Uterus (tissue), 4 donors: ENCODE data around the gene ANAPC15. TPM values are rescaled to one million over a fixed set of nuclear protein-coding genes. Genes with fewer than 3 reads are reported as not detected.
A peak's percentile ranks its signal among the peaks of the same experiment; 100 is the strongest.

Source experiments
- DNase-seq, 2 donors: peaks; one replicate each; pipeline ENCODE4 v3.0.0-alpha.2; 2019 to 2020
- H3K27ac ChIP-seq, 2 donors: fragments of 200-600 bp; sonication (generic); 1 replicate in 1 of 2; 2 replicates in 1 of 2; pipeline ENCODE4 v1.5.1; 2016 to 2018
- H3K27me3 ChIP-seq, 2 donors: fragments of 200-600 bp; sonication (generic); one replicate each; pipeline ENCODE4 v1.5.1; 2018 to 2019; ENCODE audit warnings: control low read depth in 1 of 2
- H3K36me3 ChIP-seq, 2 donors: fragments of 200-600 bp; sonication (generic); one replicate each; pipeline ENCODE4 v1.5.1; 2019; ENCODE audit warnings: control low read depth in 1 of 2
- H3K4me1 ChIP-seq, 2 donors: fragments of 200-600 bp; sonication (generic); one replicate each; pipeline ENCODE4 v1.5.1; 2018 to 2019; ENCODE audit warnings: control low read depth in 1 of 2
- H3K4me3 ChIP-seq, 2 donors: fragments of 200-600 bp; sonication (generic); 1 replicate in 1 of 2; 2 replicates in 1 of 2; pipeline ENCODE4 v1.5.1; 2018 to 2019; ENCODE audit warnings: mild to moderate bottlenecking in 1 of 2
- H3K9me3 ChIP-seq, 2 donors: fragments of 200-600 bp; sonication (generic); one replicate each; pipeline ENCODE4 v1.5.1; 2019; ENCODE audit warnings: control low read depth in 1 of 2
- POLR2A ChIP-seq, 2 donors: fragments of 450-650 bp; IDR thresholded peaks; one replicate each; pipeline ENCODE4 v1.6.1; 2016; ENCODE audit warnings: antibody characterized with exemption in 2 of 2, mild to moderate bottlenecking in 1 of 2, moderate library complexity in 1 of 2
- intact Hi-C: fragments of 100-400 bp; cut with DNase I; formaldehyde crosslinking; loops from one replicate; pipeline ENCODE4 v1.15.1; 2023; ENCODE audit warnings: low total_unique reads
- total RNA-seq, 4 donors: library from RNA; depleted of rRNA in 3 of 4; stranded (reverse); fragments of >200 nt in 3 of 4; gene quantifications; one replicate each; pipeline versions ENCODE4 v1.1.0 to v1.2.4, GENCODE V29; 2014 to 2023
- TF ChIP-seq, protein P1 (sequence below), 4 experiments: fragments of 200-600 bp in 2 of 4; fragments of 450-650 bp in 2 of 4; sonication (generic) in 2 of 4; IDR thresholded peaks; one replicate each; pipeline ENCODE4 v1.5.1; 2016 to 2019; ENCODE audit warnings: antibody characterized with exemption in 4 of 4, mild to moderate bottlenecking in 2 of 4, moderate library complexity in 1 of 4
- donor health status: DM: yes; HTN: yes; CAD: no.

The ANAPC15 gene
- total RNA-seq, 4 donors from 2014 or later = 6.5 to 56.9 (median 20.7) TPM

DNA sequence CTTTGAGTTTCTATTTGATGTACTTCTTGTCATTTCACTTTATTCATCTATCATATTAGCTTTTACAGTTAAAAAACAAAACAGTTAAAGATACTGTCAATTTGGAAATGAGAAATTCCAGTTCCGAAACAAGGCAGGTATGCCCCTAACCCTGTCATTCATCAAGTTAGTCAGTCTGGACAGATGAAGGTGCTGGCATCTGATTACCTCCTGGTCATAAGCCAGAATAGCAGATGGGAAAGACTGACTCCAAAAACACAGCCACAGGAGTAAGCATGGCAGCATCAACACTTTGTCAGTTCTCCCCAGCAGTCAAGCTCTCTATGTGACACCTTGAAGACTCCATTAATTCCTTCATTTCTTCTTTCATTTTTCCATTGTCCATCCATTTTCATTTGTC, 27.5 kb downstream of the ANAPC15 start:
- TF ChIP-seq, protein P1, sequence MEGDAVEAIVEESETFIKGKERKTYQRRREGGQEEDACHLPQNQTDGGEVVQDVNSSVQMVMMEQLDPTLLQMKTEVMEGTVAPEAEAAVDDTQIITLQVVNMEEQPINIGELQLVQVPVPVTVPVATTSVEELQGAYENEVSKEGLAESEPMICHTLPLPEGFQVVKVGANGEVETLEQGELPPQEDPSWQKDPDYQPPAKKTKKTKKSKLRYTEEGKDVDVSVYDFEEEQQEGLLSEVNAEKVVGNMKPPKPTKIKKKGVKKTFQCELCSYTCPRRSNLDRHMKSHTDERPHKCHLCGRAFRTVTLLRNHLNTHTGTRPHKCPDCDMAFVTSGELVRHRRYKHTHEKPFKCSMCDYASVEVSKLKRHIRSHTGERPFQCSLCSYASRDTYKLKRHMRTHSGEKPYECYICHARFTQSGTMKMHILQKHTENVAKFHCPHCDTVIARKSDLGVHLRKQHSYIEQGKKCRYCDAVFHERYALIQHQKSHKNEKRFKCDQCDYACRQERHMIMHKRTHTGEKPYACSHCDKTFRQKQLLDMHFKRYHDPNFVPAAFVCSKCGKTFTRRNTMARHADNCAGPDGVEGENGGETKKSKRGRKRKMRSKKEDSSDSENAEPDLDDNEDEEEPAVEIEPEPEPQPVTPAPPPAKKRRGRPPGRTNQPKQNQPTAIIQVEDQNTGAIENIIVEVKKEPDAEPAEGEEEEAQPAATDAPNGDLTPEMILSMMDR (IDR thresholded peaks at IDR 0.05) = no peak
- TF ChIP-seq POLR2A (IDR thresholded peaks at IDR 0.05) = no peak
- Histone ChIP-seq H3K36me3 (no peaks in the 10 kb centered on the region), H3K27ac (no peak overlapping the region), H3K4me3 (no peak overlapping the region), H3K27me3 (no peaks in the 10 kb centered on the region), H3K9me3 (no peaks in the 10 kb centered on the region), H3K4me1 (no peaks in the 10 kb centered on the region)
- intact Hi-C loops = loop anchor here (5.0 kb wide), 1 partner anchor 63 kb away; no protein-coding TSS in a partner anchor
- DNase-seq = no peak

DNA sequence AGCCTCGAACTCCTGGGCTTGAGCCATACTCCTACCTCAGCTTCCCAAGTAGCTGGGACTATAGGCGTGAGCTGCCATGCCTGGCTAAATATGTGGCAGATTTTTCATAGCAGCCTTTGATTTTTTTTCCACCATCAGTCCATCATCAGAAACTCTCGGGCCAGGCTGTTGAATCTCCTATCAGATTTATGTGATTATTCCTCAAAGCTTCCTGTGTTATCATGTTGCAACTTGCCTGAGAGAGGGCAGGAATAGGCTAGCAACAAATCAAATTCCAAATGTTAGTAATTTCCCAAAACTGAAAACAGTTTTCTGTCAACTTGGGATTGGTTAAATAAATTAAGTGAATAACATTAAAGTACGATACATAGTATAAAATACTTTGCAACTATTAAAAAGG, 28.4 kb downstream of the ANAPC15 start:
- Histone ChIP-seq H3K4me3 (no peak overlapping the region), H3K27me3 (no peaks in the 10 kb centered on the region), H3K36me3 (no peaks in the 10 kb centered on the region), H3K27ac (no peak overlapping the region), H3K4me1 (no peaks in the 10 kb centered on the region), H3K9me3 (no peaks in the 10 kb centered on the region)
- no peak for DNase-seq
- intact Hi-C loops = no loop called here
- TF ChIP-seq, protein P1 (IDR thresholded peaks at IDR 0.05) = no peak
- no peak for TF ChIP-seq POLR2A (IDR thresholded peaks at IDR 0.05)

DNA sequence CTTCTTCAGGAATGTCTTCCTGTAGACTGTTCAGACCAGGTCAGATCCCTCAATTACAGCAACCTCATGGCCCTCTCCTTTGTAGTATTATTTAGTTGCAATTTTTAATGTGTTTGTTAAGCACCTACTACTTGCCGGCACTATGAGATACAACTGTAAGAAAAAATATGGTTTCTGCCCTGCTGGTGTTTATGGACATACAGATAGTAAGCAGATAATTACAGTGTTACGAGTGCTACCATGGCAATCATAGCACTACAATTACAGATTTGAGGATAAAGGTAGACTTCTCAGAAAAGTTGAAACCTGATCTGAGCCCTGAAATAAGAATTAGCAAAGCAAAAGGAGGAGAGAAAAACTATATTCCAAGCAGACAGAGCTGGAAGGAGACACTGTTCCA, 29.1 kb downstream of the ANAPC15 start:
- Histone ChIP-seq H3K4me1 (no peaks in the 10 kb centered on the region), H3K4me3 (no peak overlapping the region), H3K36me3 (no peaks in the 10 kb centered on the region), H3K27ac (no peak overlapping the region), H3K27me3 (no peaks in the 10 kb centered on the region), H3K9me3 (no peaks in the 10 kb centered on the region)
- TF ChIP-seq, protein P1 (IDR thresholded peaks at IDR 0.05) = no peak
- no peak for TF ChIP-seq POLR2A (IDR thresholded peaks at IDR 0.05)
- DNase-seq = no peak
- intact Hi-C loops = no loop called here

DNA sequence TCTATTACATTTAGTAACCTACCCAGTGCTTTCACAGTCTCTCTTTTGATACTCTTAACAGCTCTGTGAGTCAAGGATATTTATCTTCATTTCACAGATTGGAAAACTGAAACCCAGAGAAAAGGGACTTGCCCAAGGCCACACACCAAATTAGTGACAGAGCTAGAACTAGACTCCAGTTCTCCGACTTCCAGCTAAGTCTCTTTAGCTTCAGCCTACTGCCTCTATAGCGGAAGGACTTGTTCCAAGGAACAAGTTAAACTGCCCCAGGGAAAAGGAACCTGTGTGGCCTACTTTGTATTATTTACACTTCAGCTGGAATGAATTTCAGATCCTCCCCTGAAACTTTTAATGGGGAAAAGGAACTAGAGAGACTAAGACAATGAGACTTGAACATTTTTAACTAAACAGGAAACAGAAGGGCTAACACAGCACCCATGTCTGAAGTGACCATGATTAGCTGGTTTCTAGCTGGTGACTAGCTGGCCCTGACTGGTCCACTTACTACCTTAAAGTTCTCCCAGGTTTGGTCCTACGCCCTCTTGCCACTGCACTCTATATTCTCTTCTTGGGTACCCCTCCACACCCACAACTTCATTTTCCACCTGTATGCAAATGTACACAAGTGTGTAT, 30.6 kb downstream of the ANAPC15 start:
- no peaks in the 10 kb centered on the region for H3K9me3 ChIP-seq
- H3K4me1 ChIP-seq = no peaks in the 10 kb centered on the region
- H3K4me3 ChIP-seq = no peak overlapping the region
- no peaks in the 10 kb centered on the region for H3K36me3 ChIP-seq
- no peak for TF ChIP-seq POLR2A (IDR thresholded peaks at IDR 0.05)
- TF ChIP-seq, protein P1 (IDR thresholded peaks at IDR 0.05) = no peak
- intact Hi-C loops = no loop called here
- H3K27me3 ChIP-seq = no peaks in the 10 kb centered on the region
- peak overlapping the region in 1 of 2 donors; percentile 88 for H3K27ac ChIP-seq
- DNase-seq = no peak

DNA sequence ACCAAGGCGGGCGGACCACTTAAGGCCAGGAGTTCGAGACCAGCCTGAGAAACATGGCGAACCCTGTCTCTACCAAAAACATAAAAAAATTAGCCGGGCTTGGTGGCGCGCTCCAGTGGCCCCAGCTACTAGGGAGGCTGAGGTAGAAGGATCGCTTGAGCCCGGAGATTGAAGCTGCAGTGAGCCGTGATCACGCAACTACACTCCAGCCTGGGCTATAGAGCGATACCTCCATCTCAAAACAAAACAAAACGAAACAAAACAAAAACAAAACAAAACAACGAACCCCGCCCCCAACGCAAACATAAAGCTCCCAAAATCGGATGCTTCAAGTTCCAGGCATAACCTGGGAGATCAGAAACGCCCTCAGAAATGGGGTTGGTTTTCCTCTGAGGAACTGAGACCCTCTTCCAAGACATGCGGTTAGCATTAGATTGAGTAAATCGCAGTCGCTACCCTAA, 31.3 kb downstream of the ANAPC15 start:
- intact Hi-C loops = no loop called here
- no peaks in the 10 kb centered on the region for H3K9me3 ChIP-seq
- peak overlapping the region; percentile 88 to 91 for H3K27ac ChIP-seq
- no peaks in the 10 kb centered on the region for H3K4me1 ChIP-seq
- TF ChIP-seq, protein P1 (IDR thresholded peaks at IDR 0.05) = no peak
- no peak for TF ChIP-seq POLR2A (IDR thresholded peaks at IDR 0.05)
- peak overlapping the region; percentile 79 to 82 for H3K4me3 ChIP-seq
- no peaks in the 10 kb centered on the region for H3K36me3 ChIP-seq
- H3K27me3 ChIP-seq = no peaks in the 10 kb centered on the region
- DNase-seq = no peak
